GM19193 (cell line): ENCODE results near the gene DHX34.

Experiments used
- POLR2A ChIP-seq: IDR thresholded peaks from 4 replicates; pipeline ENCODE4 v1.6.1; 2011; ENCODE audit not compliant: insufficient read depth, insufficient read length; ENCODE audit errors: extremely low read depth

DHX34 gene, protein sequence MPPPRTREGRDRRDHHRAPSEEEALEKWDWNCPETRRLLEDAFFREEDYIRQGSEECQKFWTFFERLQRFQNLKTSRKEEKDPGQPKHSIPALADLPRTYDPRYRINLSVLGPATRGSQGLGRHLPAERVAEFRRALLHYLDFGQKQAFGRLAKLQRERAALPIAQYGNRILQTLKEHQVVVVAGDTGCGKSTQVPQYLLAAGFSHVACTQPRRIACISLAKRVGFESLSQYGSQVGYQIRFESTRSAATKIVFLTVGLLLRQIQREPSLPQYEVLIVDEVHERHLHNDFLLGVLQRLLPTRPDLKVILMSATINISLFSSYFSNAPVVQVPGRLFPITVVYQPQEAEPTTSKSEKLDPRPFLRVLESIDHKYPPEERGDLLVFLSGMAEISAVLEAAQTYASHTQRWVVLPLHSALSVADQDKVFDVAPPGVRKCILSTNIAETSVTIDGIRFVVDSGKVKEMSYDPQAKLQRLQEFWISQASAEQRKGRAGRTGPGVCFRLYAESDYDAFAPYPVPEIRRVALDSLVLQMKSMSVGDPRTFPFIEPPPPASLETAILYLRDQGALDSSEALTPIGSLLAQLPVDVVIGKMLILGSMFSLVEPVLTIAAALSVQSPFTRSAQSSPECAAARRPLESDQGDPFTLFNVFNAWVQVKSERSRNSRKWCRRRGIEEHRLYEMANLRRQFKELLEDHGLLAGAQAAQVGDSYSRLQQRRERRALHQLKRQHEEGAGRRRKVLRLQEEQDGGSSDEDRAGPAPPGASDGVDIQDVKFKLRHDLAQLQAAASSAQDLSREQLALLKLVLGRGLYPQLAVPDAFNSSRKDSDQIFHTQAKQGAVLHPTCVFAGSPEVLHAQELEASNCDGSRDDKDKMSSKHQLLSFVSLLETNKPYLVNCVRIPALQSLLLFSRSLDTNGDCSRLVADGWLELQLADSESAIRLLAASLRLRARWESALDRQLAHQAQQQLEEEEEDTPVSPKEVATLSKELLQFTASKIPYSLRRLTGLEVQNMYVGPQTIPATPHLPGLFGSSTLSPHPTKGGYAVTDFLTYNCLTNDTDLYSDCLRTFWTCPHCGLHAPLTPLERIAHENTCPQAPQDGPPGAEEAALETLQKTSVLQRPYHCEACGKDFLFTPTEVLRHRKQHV

GRCh38 chr19:47348819-47349795, at the start of gene DHX34:
Gene DHX34 (plus strand): TSS chr19:47349315. CDS start chr19:47353031, 3,716 bp downstream.
- peak; percentile 74 for TF ChIP-seq POLR2A

DNA sequence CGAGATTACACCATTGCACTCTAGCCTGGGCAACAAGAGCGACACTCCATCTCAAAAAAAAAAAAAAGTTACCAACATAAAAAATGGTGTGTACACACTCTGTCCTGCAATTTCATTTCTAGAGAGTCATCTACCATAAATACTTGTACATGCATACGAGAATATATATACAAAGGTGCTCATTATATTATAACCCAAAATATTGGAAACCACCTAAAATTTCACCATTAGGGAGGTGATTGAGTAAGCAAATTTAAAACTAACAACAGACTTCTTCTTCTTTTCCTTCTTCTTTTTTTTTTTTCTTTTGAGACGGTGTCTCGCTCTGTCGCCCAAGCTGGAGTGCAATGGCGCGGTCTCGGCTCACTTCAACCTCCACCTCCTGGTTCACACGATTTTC, 46.9 kb upstream of the DHX34 start:
- no peak for TF ChIP-seq POLR2A

- no peak for TF ChIP-seq POLR2A
These were observed 45.1 kb upstream of the DHX34 start for GRCh38 chr19:47303966-47304365.

DNA sequence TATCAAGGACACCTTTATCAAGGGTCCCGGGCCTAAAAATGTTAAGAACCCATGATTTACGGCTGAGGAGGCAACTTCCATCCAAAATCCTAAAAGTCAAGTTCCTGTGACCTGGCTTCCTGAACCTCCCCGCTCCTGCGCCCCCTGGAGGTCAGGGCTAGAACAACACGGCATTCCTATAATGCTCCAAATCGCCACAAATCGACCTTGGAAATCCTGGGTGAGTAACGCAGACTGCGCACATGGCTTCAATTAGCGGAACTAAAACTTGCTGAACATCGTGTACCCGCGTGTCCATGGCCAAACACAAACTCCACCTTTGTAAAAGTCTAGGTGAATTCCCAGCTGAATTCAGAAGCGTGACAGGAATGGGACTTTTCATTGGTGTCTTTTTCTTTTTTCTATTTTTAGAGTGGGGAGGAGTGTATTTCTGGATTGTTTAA, 43.8 kb upstream of the DHX34 start:
- no peak for TF ChIP-seq POLR2A

GRCh38 chr19:47306303-47306702, 42.8 kb upstream of the DHX34 start:
- no peak for TF ChIP-seq POLR2A

GRCh38 chr19:47309038-47309437, 40.1 kb upstream of the DHX34 start:
- TF ChIP-seq POLR2A = no peak

GRCh38 chr19:47309608-47310007, 39.5 kb upstream of the DHX34 start, which contains the start of gene C5AR1:
Gene C5AR1 (plus strand): TSS chr19:47309861. CDS start chr19:47309896, 35 bp downstream.
- no peak for TF ChIP-seq POLR2A

DNA sequence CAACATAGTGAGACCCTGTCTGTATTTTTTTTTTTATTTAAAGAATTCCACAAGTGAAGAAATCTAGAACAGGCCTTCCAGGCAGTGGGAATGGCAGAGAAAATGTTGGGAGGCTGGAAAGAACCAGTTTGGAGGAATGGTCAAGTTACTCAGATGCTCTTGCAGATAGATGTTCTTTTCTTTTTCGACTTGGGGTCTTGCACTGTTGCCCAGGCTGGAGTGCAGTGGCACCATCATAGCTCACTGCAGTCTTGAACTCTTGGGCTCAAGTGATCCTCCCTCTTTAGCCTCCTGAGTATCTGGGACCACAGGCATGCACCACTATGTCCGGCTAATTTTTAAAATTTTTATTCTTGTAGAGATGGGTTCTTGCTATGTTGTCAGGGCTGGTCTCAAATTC, 38.8 kb upstream of the DHX34 start:
- no peak for TF ChIP-seq POLR2A

DNA sequence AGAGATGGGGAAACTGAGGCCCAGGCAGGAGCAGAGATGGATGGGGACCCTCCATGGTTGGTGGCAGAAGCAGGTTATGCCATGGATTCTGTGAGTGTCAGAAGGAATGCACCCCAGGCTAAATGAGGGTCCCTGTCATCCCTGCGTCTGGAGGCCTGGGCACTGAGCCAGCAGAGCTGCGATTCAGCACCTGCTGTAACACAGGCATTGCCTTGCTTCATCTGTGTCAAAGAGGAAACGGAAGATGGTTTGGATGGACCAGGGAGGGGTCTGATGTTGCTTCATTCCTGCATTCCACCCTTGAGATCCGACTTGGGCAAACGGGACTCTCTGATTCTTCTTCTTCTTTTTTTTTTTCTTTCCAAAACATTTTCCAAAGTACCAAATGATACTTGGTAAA, 38.3 kb upstream of the DHX34 start:
- TF ChIP-seq POLR2A = no peak

GRCh38 chr19:47312366-47313006, 36.6 kb upstream of the DHX34 start:
- TF ChIP-seq POLR2A = no peak

DNA sequence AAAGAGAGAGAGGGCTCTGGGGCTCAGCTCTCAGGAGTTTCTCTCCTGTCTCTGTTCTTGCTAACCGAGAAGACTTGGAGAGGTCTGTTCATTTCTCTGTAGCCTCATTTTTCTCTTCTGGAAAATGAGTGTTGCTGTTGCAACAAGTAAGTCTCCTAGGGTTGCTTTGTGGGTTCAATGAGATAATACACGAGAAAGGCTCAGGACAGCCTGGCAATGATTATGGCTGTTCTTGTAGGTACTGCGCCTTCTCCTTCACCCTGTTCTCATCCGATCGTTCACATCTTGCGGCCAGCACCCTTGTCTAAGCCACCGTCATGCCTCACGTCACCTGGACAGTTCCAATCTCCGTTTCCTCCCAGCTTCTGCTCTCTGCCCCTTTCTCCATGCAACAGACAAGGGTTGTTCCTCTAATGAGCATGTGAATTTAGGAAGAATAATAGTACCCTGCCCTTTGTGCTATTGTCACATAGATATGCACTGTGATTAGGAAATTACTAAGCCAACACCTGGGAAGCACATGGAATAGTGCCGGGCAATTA, 35.3 kb upstream of the DHX34 start:
- TF ChIP-seq POLR2A = no peak

DNA sequence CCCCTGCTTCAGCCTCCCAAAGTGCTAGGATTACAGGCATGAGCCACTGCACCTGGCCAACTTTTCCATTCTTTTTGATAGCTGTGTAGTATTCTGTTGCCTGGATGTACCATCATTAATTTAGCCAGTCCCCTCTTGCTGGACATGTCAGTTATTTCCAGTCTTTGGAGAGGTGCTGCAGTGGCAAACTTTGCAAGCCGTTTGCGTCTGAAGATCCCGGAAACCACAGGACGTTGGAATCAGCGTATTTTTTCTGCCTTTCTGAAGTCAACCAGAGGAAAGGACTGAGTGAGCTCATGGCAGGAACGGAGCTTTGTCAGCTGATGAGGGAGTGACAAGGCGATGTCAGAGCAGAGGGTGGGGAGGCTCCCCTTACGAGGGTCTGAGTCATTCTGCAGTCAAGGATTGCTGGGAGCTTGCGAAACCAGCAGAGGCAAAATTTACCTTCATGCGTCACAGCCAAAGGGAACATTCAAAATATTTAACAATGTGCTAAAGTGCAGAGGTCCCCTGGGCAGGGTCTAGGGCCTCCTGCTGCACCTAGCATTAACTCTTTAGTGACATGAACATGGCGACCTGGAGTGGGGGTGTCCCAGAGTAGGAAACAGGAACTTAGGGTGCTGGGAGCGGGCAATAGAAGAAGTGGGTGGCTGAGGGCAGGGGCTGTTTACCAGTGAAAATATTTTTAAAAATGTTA, 33.8 kb upstream of the DHX34 start:
- no peak for TF ChIP-seq POLR2A

GRCh38 chr19:47316513-47316912, 32.6 kb upstream of the DHX34 start:
- TF ChIP-seq POLR2A = no peak
